SK-N-SH treated with all-trans-retinoic acid at 6 μM for 48 hours (cell line): ENCODE data around the gene DSTYK.

Source experiments
- ATAC-seq: fragments of 200-7000 bp; cut with Tn5 transposase; 3 replicates; pipeline ENCODE4 v1.9.1; 2020; ENCODE audit warnings: mild to moderate bottlenecking, moderate library complexity
- ARNTL ChIP-seq: fragments of 450-650 bp; formaldehyde crosslinking; IDR thresholded peaks from 2 replicates; pipeline ENCODE4 v1.5.0; 2020; ENCODE audit warnings: low read depth, mild to moderate bottlenecking, moderate library complexity, borderline replicate concordance
- BACH2 ChIP-seq: fragments of 250-450 bp; sonication (Bioruptor Pico); IDR thresholded peaks from 2 replicates; pipeline ENCODE4 v1.9.0; 2021; ENCODE audit warnings: mild to moderate bottlenecking, borderline replicate concordance
- CREB5 ChIP-seq: fragments of 250-450 bp; sonication (Bioruptor Pico); IDR thresholded peaks from 2 replicates; pipeline ENCODE4 v1.5.1; 2020; ENCODE audit warnings: low read depth, mild to moderate bottlenecking, moderate library complexity
- CSDC2 ChIP-seq: fragments of 250-450 bp; sonication (Bioruptor Pico); IDR thresholded peaks from 2 replicates; pipeline ENCODE4 v1.5.0; 2020; ENCODE audit warnings: mild to moderate bottlenecking, moderate library complexity
- ESRRG ChIP-seq: fragments of 250-450 bp; sonication (Bioruptor Pico); IDR thresholded peaks from 2 replicates; pipeline ENCODE4 v1.6.1; 2021; ENCODE audit warnings: mild to moderate bottlenecking
- GLIS3 ChIP-seq: fragments of 250-450 bp; sonication (Bioruptor Pico); IDR thresholded peaks from 2 replicates; pipeline ENCODE4 v1.5.0; 2020; ENCODE audit warnings: mild to moderate bottlenecking, moderate library complexity
- OSR1 ChIP-seq: fragments of 250-450 bp; sonication (Bioruptor Pico); IDR thresholded peaks from 2 replicates; pipeline ENCODE4 v1.8.0; 2022; ENCODE audit warnings: moderate library complexity, mild to moderate bottlenecking, inconsistent platforms
- PATZ1 ChIP-seq: fragments of 250-450 bp; sonication (Bioruptor Pico); IDR thresholded peaks from 2 replicates; pipeline ENCODE4 v1.8.0; 2020; ENCODE audit warnings: mild to moderate bottlenecking, moderate library complexity, borderline replicate concordance
- PPARA ChIP-seq: fragments of 250-450 bp; sonication (Bioruptor Pico); IDR thresholded peaks from 2 replicates; pipeline ENCODE4 v1.5.0; 2020; ENCODE audit warnings: mild to moderate bottlenecking, borderline replicate concordance
- RARB ChIP-seq: fragments of 250-450 bp; sonication (Bioruptor Pico); IDR thresholded peaks from 2 replicates; pipeline ENCODE4 v1.8.0; 2021; ENCODE audit warnings: mild to moderate bottlenecking, moderate library complexity
- SNAI2 ChIP-seq: fragments of 250-450 bp; sonication (Bioruptor Pico); IDR thresholded peaks from 2 replicates; pipeline ENCODE4 v1.5.0; 2020; ENCODE audit warnings: mild to moderate bottlenecking, moderate library complexity
- TCF4 ChIP-seq: fragments of 250-450 bp; sonication (Bioruptor Pico); IDR thresholded peaks from 2 replicates; pipeline ENCODE4 v1.8.0; 2021; ENCODE audit warnings: mild to moderate bottlenecking, moderate library complexity, borderline replicate concordance
- TOX ChIP-seq: fragments of 250-450 bp; sonication (Bioruptor Pico); IDR thresholded peaks from 2 replicates; pipeline ENCODE4 v1.8.0; 2021; ENCODE audit warnings: mild to moderate bottlenecking, moderate library complexity, borderline replicate concordance
- TSHZ2 ChIP-seq: fragments of 250-450 bp; sonication (Bioruptor Pico); IDR thresholded peaks from 2 replicates; pipeline ENCODE4 v1.5.0; 2020; ENCODE audit warnings: mild to moderate bottlenecking, moderate library complexity
- ZC3H10 ChIP-seq: fragments of 250-450 bp; sonication (Bioruptor Pico); IDR thresholded peaks from 2 replicates; pipeline ENCODE4 v1.5.1; 2021; ENCODE audit warnings: mild to moderate bottlenecking, moderate library complexity
- ZFP3 ChIP-seq: fragments of 250-450 bp; sonication (Bioruptor Pico); IDR thresholded peaks from 2 replicates; pipeline ENCODE4 v1.5.0; 2020; ENCODE audit warnings: mild to moderate bottlenecking, moderate library complexity
- ZFP30 ChIP-seq: fragments of 450-650 bp; formaldehyde crosslinking; IDR thresholded peaks from 2 replicates; pipeline ENCODE4 v1.5.0; 2022; ENCODE audit warnings: mild to moderate bottlenecking, moderate library complexity
- ZNF565 ChIP-seq: fragments of 450-650 bp; formaldehyde crosslinking; conservative IDR thresholded peaks from 2 replicates; pipeline ENCODE4 v1.5.0; 2020; ENCODE audit warnings: low read depth, mild to moderate bottlenecking, moderate library complexity
- ZNF70 ChIP-seq: fragments of 450-650 bp; formaldehyde crosslinking; IDR thresholded peaks from 2 replicates; pipeline ENCODE4 v1.5.0; 2020; ENCODE audit warnings: mild to moderate bottlenecking, moderate library complexity
- ZNF8 ChIP-seq: fragments of 450-650 bp; formaldehyde crosslinking; IDR thresholded peaks from 2 replicates; pipeline ENCODE4 v1.5.0; 2020; ENCODE audit warnings: mild to moderate bottlenecking, moderate library complexity
- TF ChIP-seq, protein P1 (sequence below): fragments of 250-450 bp; sonication (Bioruptor Pico); IDR thresholded peaks from 2 replicates; pipeline ENCODE4 v1.8.0; 2021; ENCODE audit warnings: low read depth, mild to moderate bottlenecking, moderate library complexity, borderline replicate concordance
- TF ChIP-seq, protein P2 (sequence below): fragments of 250-450 bp; sonication (Bioruptor Pico); IDR thresholded peaks from 2 replicates; pipeline ENCODE4 v1.5.1; 2021; ENCODE audit warnings: mild to moderate bottlenecking, moderate library complexity

The DSTYK gene

GRCh38 chr1:205102404-205102803 lies 109.1 kb downstream of the DSTYK start:
- ATAC-seq = no peak
- TF ChIP-seq TCF4 (CRISPR knock-in tag) = no peak
- no peak for TF ChIP-seq TOX (CRISPR knock-in tag)
- no peak for TF ChIP-seq SNAI2 (CRISPR knock-in tag)
- no peak for TF ChIP-seq OSR1 (CRISPR knock-in tag)
- TF ChIP-seq GLIS3 (CRISPR knock-in tag) = no peak
- no peak for TF ChIP-seq RARB
- no peak for TF ChIP-seq ZC3H10
- TF ChIP-seq CREB5 (CRISPR knock-in tag) = no peak
- no peak for TF ChIP-seq PPARA (CRISPR knock-in tag)
- TF ChIP-seq, protein P1, sequence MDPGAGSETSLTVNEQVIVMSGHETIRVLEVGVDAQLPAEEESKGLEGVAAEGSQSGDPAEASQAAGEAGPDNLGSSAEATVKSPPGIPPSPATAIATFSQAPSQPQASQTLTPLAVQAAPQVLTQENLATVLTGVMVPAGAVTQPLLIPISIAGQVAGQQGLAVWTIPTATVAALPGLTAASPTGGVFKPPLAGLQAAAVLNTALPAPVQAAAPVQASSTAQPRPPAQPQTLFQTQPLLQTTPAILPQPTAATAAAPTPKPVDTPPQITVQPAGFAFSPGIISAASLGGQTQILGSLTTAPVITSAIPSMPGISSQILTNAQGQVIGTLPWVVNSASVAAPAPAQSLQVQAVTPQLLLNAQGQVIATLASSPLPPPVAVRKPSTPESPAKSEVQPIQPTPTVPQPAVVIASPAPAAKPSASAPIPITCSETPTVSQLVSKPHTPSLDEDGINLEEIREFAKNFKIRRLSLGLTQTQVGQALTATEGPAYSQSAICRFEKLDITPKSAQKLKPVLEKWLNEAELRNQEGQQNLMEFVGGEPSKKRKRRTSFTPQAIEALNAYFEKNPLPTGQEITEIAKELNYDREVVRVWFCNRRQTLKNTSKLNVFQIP (CRISPR knock-in tag) = no peak
- TF ChIP-seq ZNF565 (CRISPR knock-in tag) = no peak
- no peak for TF ChIP-seq ZFP30 (CRISPR knock-in tag)
- TF ChIP-seq ZNF70 (CRISPR knock-in tag) = no peak
- no peak for TF ChIP-seq CSDC2 (CRISPR knock-in tag)
- TF ChIP-seq ZFP3 (CRISPR knock-in tag) = no peak
- no peak for TF ChIP-seq ARNTL (CRISPR knock-in tag)
- TF ChIP-seq, protein P2, sequence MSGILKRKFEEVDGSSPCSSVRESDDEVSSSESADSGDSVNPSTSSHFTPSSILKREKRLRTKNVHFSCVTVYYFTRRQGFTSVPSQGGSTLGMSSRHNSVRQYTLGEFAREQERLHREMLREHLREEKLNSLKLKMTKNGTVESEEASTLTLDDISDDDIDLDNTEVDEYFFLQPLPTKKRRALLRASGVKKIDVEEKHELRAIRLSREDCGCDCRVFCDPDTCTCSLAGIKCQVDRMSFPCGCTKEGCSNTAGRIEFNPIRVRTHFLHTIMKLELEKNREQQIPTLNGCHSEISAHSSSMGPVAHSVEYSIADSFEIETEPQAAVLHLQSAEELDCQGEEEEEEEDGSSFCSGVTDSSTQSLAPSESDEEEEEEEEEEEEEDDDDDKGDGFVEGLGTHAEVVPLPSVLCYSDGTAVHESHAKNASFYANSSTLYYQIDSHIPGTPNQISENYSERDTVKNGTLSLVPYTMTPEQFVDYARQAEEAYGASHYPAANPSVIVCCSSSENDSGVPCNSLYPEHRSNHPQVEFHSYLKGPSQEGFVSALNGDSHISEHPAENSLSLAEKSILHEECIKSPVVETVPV = no peak
- TF ChIP-seq TSHZ2 (CRISPR knock-in tag) = no peak
- TF ChIP-seq ESRRG = no peak
- no peak for TF ChIP-seq BACH2 (CRISPR knock-in tag)

DNA sequence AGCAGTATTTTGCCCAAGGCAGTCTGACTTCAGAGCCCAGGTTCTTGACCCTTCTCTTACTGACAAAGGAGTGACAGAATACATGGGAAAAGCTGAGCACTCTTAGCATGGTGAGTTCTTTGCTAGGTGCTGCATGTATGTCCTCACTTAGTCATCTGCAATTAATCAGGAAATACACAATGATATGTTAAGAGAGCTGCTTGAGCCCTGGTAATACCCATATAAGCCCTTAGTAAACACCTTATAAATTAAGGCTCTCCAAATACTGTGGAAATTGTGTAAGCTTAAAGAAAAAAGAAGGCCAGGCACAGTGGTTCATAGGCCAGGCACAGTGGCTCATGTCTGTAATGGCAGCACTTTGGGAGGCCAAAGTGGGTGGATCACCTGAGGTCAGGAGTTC lies 113.3 kb downstream of the DSTYK start:
- ATAC-seq = no peak
- TF ChIP-seq OSR1 (CRISPR knock-in tag) = no peak
- TF ChIP-seq ZC3H10 = no peak
- no peak for TF ChIP-seq ESRRG
- no peak for TF ChIP-seq ARNTL (CRISPR knock-in tag)
- no peak for TF ChIP-seq ZNF70 (CRISPR knock-in tag)
- no peak for TF ChIP-seq ZNF8
- TF ChIP-seq, protein P1 (CRISPR knock-in tag) = no peak
- no peak for TF ChIP-seq TSHZ2 (CRISPR knock-in tag)
- TF ChIP-seq TOX (CRISPR knock-in tag) = no peak
- no peak for TF ChIP-seq TCF4 (CRISPR knock-in tag)
- TF ChIP-seq PATZ1 (CRISPR knock-in tag) = no peak
